SU-DHL-6 (cell line): ENCODE data around the gene ZC3H18.

ENCODE experiments used
- H2AFZ ChIP-seq: fragments of 200-600 bp; sonication (generic); 2 replicates; pipeline ENCODE4 v1.6.1; 2014; ENCODE audit warnings: low read depth, mild to moderate bottlenecking, moderate library complexity, mixed read lengths, antibody characterized with exemption, low read length; ENCODE audit not compliant: severe bottlenecking
- H3F3A ChIP-seq: fragments of 200-600 bp; shearing (Covaris generic); 2 replicates; pipeline ENCODE4 v1.6.0; 2016; ENCODE audit warnings: antibody characterized with exemption, mild to moderate bottlenecking; ENCODE audit not compliant: insufficient read depth
- H3K27ac ChIP-seq: fragments of 200-600 bp; sonication (generic); 2 replicates; pipeline ENCODE4 v1.5.1; 2016; ENCODE audit warnings: low read depth, mild to moderate bottlenecking, low read length, moderate library complexity, mixed read lengths
- H3K27me3 ChIP-seq: fragments of 200-600 bp; sonication (generic), shearing (Covaris generic); 2 replicates; pipeline ENCODE4 v1.6.0; 2014; ENCODE audit warnings: mild to moderate bottlenecking, low read length
- H3K36me3 ChIP-seq: fragments of 200-600 bp; sonication (generic); 2 replicates; pipeline ENCODE4 v1.6.1; 2014; ENCODE audit warnings: mild to moderate bottlenecking, low read length, mixed read lengths
- H3K4me2 ChIP-seq: fragments of 300-600, 200-600 bp; shearing (Covaris generic), sonication (generic); 2 replicates; pipeline ENCODE4 v1.6.0; 2014; ENCODE audit warnings: low read length, low read depth, mild to moderate bottlenecking; ENCODE audit not compliant: poor library complexity, severe bottlenecking
- H3K4me3 ChIP-seq: fragments of 200-600 bp; sonication (generic); 2 replicates; pipeline ENCODE4 v1.5.1; 2014; ENCODE audit warnings: antibody characterized with exemption, low read length, mild to moderate bottlenecking, mixed read lengths; ENCODE audit not compliant: insufficient read depth, poor library complexity, severe bottlenecking
- H3K79me2 ChIP-seq: fragments of 200-600 bp; sonication (generic); 2 replicates; pipeline ENCODE4 v1.6.1; 2014; ENCODE audit warnings: mild to moderate bottlenecking, low read length, moderate library complexity; ENCODE audit not compliant: insufficient read depth
- H3K9ac ChIP-seq: fragments of 200-600 bp; sonication (generic); 2 replicates; pipeline ENCODE4 v1.7.0; 2014; ENCODE audit warnings: mild to moderate bottlenecking, low read length
- H3K9me2 ChIP-seq: fragments of 200-600 bp; sonication (generic); replicated peaks from 2 replicates; pipeline ENCODE4 v1.6.1; 2014; ENCODE audit warnings: low read length; ENCODE audit not compliant: insufficient read depth
- H3K9me3 ChIP-seq: fragments of 200-600 bp; sonication (generic); 2 replicates; pipeline ENCODE4 v1.6.1; 2014; ENCODE audit warnings: low read length, mixed read lengths; ENCODE audit not compliant: insufficient read depth
- H4K20me1 ChIP-seq: fragments of 200-600 bp; sonication (generic); 2 replicates; pipeline ENCODE4 v1.6.1; 2014; ENCODE audit warnings: low read depth, mild to moderate bottlenecking, antibody characterized with exemption, low read length, moderate library complexity, mixed read lengths
- CTCF ChIP-seq: fragments of 200-600 bp; sonication (generic); IDR thresholded peaks from one replicate; pipeline ENCODE4 v1.5.1; 2017; ENCODE audit warnings: antibody characterized with exemption, mild to moderate bottlenecking, low read length, moderate library complexity; ENCODE audit not compliant: insufficient read depth, poor library complexity, severe bottlenecking
- EZH2phosphoT487 ChIP-seq: fragments of 200-600 bp; sonication (generic), shearing (Covaris generic); conservative IDR thresholded peaks from 2 replicates; pipeline ENCODE4 v1.6.1; 2018; ENCODE audit warnings: mild to moderate bottlenecking, antibody characterized with exemption, low read length, moderate library complexity, mixed read lengths

The ZC3H18 gene

GRCh38 chr16:88661468-88661867 lies 91.3 kb downstream of the ZC3H18 start:
- Histone ChIP-seq H4K20me1 (0 out of 2 replicates have a peak, but pooled peaks cover 2% of the 10 kb centered on the region), H3K4me2 (peak overlapping the region; percentile 91), H3F3A (peaks cover 21% of the 10 kb centered on the region), H2AFZ (no peak overlapping the region), H3K36me3 (no peaks in the 10 kb centered on the region), H3K27ac (peak overlapping the region; percentile 57), H3K79me2 (peaks cover 36% of the 10 kb centered on the region), H3K9me2 (no peaks in the 10 kb centered on the region), H3K9me3 (no peaks in the 10 kb centered on the region), H3K27me3 (no peaks in the 10 kb centered on the region), H3K4me3 (peak overlapping the region; percentile 23), H3K9ac (peak overlapping the region; percentile 20; the same call in 1 of the 2 replicates)
- TF ChIP-seq EZH2phosphoT487 (no peak), CTCF (no peak)

GRCh38 chr16:88662222-88662842 lies 92.1 kb downstream of the ZC3H18 start:
- Histone ChIP-seq H3K4me2 (peak overlapping the region; percentile 91), H4K20me1 (0 out of 2 replicates have a peak, but pooled peaks cover 2% of the 10 kb centered on the region), H2AFZ (no peak overlapping the region), H3K79me2 (peaks cover 36% of the 10 kb centered on the region), H3K9me3 (no peaks in the 10 kb centered on the region), H3K27me3 (no peaks in the 10 kb centered on the region), H3F3A (peaks cover 21% of the 10 kb centered on the region), H3K9ac (peak overlapping the region; percentile 94), H3K27ac (peak overlapping the region; percentile 66), H3K9me2 (no peaks in the 10 kb centered on the region), H3K36me3 (no peaks in the 10 kb centered on the region), H3K4me3 (peak overlapping the region; percentile 76)
- TF ChIP-seq CTCF (no peak), EZH2phosphoT487 (no peak)

GRCh38 chr16:88662843-88663606 lies 92.8 kb downstream of the ZC3H18 start, which contains the start of gene MVD:
TSS of gene MVD (minus strand) at chr16:88663091. CDS start at chr16:88663080, 11 bp downstream.
- no peaks in the 10 kb centered on the region for H3K27me3 ChIP-seq
- peak within 1 kb of the TSS; percentile 90 for H3K4me3 ChIP-seq
- peaks cover 21% of the 10 kb centered on the region for H3F3A ChIP-seq
- H3K4me2 ChIP-seq = peak within 1 kb of the TSS; percentile 92
- peak within 1 kb of the TSS; percentile 66 for H3K27ac ChIP-seq
- H3K36me3 ChIP-seq = no peaks in the 10 kb centered on the region
- 0 out of 2 replicates have a peak, but pooled peaks cover 2% of the 10 kb centered on the region for H4K20me1 ChIP-seq
- peak within 1 kb of the TSS; percentile 80 for H2AFZ ChIP-seq
- no peaks in the 10 kb centered on the region for H3K9me2 ChIP-seq
- peaks cover 36% of the 10 kb centered on the region for H3K79me2 ChIP-seq
- TF ChIP-seq EZH2phosphoT487 = no peak
- TF ChIP-seq CTCF = no peak
- no peaks in the 10 kb centered on the region for H3K9me3 ChIP-seq
- peak within 1 kb of the TSS; percentile 94 for H3K9ac ChIP-seq
